ENCODE measurements around the gene PTPRT.

The PTPRT gene

GRCh38 chr20:42742926-42743325, 446.8 kb downstream of the PTPRT start:
- Histone ChIP-seq H3K4me3 (ENCODE audit: low read length) (no peak overlapping the region), H3K9me3 (ENCODE audit: control insufficient read depth, low read length) (peaks cover 2% of the 10 kb centered on the region), H3K36me3 (ENCODE audit: control insufficient read depth, insufficient read depth, low read length, severe bottlenecking) (no peaks in the 10 kb centered on the region), H3K27me3 (replicated peaks; ENCODE audit: control insufficient read depth, insufficient read depth, low read length) (peaks cover 2% of the 10 kb centered on the region), H3K4me1 (ENCODE audit: control insufficient read depth, insufficient read depth, low read length) (no peaks in the 10 kb centered on the region), H3K9ac (ENCODE audit: low read length) (no peak overlapping the region)
- DNase-seq (ENCODE audit: low read depth): no peak

DNA sequence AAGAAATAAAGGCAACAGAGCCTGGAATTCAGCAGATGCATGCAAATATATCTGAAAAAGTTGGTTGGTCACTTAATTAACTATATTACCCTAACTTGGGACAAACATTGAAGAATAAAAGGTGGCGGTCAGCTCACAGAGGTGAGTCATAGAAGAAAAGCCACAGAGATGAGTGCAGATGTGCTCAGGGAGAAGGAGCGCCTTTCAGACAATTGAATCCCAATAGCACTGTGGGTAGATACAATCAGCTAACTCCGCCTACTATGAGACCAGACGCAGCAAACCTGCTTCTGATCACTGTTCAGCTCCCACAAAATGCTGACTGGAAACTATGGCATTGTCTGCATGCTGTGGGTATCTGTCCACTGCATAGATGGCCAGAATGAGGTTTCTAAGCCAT, 447.8 kb downstream of the PTPRT start:
- DNase-seq (ENCODE audit: low read depth): no peak
- Histone ChIP-seq H3K27me3 (replicated peaks; ENCODE audit: control insufficient read depth, insufficient read depth, low read length) (peaks cover 2% of the 10 kb centered on the region), H3K9ac (ENCODE audit: low read length) (no peak overlapping the region), H3K9me3 (ENCODE audit: control insufficient read depth, low read length) (peaks cover 2% of the 10 kb centered on the region), H3K36me3 (ENCODE audit: control insufficient read depth, insufficient read depth, low read length, severe bottlenecking) (no peaks in the 10 kb centered on the region), H3K4me1 (ENCODE audit: control insufficient read depth, insufficient read depth, low read length) (no peaks in the 10 kb centered on the region), H3K4me3 (ENCODE audit: low read length) (no peak overlapping the region)

GRCh38 chr20:42740226-42740870, 449.4 kb downstream of the PTPRT start:
- no peak overlapping the region for H3K9ac ChIP-seq (ENCODE audit: low read length)
- no peak for DNase-seq (ENCODE audit: low read depth)
- H3K4me3 ChIP-seq (ENCODE audit: low read length): no peak overlapping the region
- no peaks in the 10 kb centered on the region for H3K4me1 ChIP-seq (ENCODE audit: control insufficient read depth, insufficient read depth, low read length)
- no peaks in the 10 kb centered on the region for H3K36me3 ChIP-seq (ENCODE audit: control insufficient read depth, insufficient read depth, low read length, severe bottlenecking)
- H3K27me3 ChIP-seq (replicated peaks; ENCODE audit: control insufficient read depth, insufficient read depth, low read length): peaks cover 2% of the 10 kb centered on the region
- H3K9me3 ChIP-seq (ENCODE audit: control insufficient read depth, low read length): peaks cover 2% of the 10 kb centered on the region

DNA sequence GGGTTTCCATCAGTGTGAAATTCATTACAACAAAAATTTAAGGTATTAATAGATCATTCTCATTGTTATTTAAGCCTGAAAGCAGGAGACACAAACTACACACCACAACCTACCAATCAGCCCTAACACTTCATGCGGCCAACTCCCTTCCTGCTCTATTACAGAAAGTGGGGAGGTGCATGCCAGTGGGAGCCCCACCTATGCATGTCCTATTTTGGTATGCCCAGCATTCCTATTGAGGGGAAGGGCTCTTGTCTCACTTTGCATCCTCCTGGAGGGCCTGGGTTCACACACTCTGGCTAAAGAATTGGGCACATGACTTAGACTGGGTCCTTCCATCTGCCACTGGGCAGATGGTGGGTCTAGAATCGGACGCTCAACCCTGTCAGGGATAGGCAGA, 450.0 kb downstream of the PTPRT start:
- Histone ChIP-seq H3K4me1 (ENCODE audit: control insufficient read depth, insufficient read depth, low read length) (no peaks in the 10 kb centered on the region), H3K27me3 (replicated peaks; ENCODE audit: control insufficient read depth, insufficient read depth, low read length) (peaks cover 2% of the 10 kb centered on the region), H3K36me3 (ENCODE audit: control insufficient read depth, insufficient read depth, low read length, severe bottlenecking) (no peaks in the 10 kb centered on the region), H3K9ac (ENCODE audit: low read length) (no peak overlapping the region), H3K9me3 (ENCODE audit: control insufficient read depth, low read length) (peaks cover 2% of the 10 kb centered on the region), H3K4me3 (ENCODE audit: low read length) (no peak overlapping the region)
- no peak for DNase-seq (ENCODE audit: low read depth)

DNA sequence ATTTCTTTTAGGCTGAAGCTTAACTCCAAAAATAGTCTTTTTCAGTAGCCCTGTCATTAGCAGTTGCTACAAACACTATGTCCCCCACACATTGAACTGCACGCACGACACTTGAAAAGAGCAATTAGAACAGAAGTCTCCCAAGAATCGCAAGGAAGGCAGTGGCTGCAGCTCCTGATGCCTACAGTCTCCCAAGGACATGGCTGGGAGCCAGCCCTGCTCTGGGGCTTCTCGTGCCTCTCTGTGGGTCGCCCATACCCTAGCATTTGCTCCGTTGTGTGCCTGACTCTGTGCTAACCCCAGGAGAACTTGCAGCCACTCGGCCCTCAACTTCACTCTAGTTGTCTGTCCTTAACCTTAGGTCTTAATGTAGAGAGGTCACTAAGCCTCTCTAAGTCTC, 454.2 kb downstream of the PTPRT start:
- H3K9me3 ChIP-seq (ENCODE audit: control insufficient read depth, low read length): peaks cover 2% of the 10 kb centered on the region

GRCh38 chr20:42734660-42735368, 454.9 kb downstream of the PTPRT start:
- H3K36me3 ChIP-seq (ENCODE audit: control insufficient read depth, insufficient read depth, low read length, severe bottlenecking): no peaks in the 10 kb centered on the region
- H3K4me1 ChIP-seq (ENCODE audit: control insufficient read depth, insufficient read depth, low read length): no peaks in the 10 kb centered on the region
- peaks cover 2% of the 10 kb centered on the region for H3K9me3 ChIP-seq (ENCODE audit: control insufficient read depth, low read length)
- peaks cover 3% of the 10 kb centered on the region for H3K27me3 ChIP-seq (replicated peaks; ENCODE audit: control insufficient read depth, insufficient read depth, low read length)
- no peak overlapping the region for H3K4me3 ChIP-seq (ENCODE audit: low read length)
- no peak for DNase-seq (ENCODE audit: low read depth)
- H3K9ac ChIP-seq (ENCODE audit: low read length): no peak overlapping the region

More for the DNA sequence above, 454.2 kb downstream of the PTPRT start:
- Histone ChIP-seq H3K27me3 (replicated peaks; ENCODE audit: control insufficient read depth, insufficient read depth, low read length) (peaks cover 2% of the 10 kb centered on the region), H3K4me1 (ENCODE audit: control insufficient read depth, insufficient read depth, low read length) (no peaks in the 10 kb centered on the region), H3K9ac (ENCODE audit: low read length) (no peak overlapping the region), H3K4me3 (ENCODE audit: low read length) (no peak overlapping the region), H3K36me3 (ENCODE audit: control insufficient read depth, insufficient read depth, low read length, severe bottlenecking) (no peaks in the 10 kb centered on the region)
- DNase-seq (ENCODE audit: low read depth): no peak

DNA sequence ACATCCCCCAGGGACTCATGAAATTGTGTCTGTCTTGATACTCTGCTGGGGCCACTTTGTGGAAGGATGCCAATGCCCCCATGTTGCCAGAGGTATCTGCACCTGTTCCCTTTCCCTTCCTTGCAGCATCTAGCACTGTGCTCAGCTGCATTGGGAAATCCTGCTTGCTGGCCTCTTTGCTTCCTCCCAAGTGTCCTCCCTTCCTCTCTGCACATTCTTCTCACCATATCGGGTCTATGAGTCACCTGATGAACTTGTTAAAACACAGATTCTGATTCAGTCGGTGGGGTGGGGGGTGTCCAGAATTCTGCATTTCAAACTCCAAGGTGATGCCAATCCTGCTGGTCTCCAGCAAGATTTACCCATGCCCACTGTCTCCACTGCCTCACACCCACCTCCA, 467.8 kb downstream of the PTPRT start:
- no peak overlapping the region for H3K9ac ChIP-seq (ENCODE audit: low read length)
- no peak overlapping the region for H3K4me3 ChIP-seq (ENCODE audit: low read length)
- H3K36me3 ChIP-seq (ENCODE audit: control insufficient read depth, insufficient read depth, low read length, severe bottlenecking): no peaks in the 10 kb centered on the region
- no peaks in the 10 kb centered on the region for H3K9me3 ChIP-seq (ENCODE audit: control insufficient read depth, low read length)
- DNase-seq (ENCODE audit: low read depth): no peak
- no peaks in the 10 kb centered on the region for H3K27me3 ChIP-seq (replicated peaks; ENCODE audit: control insufficient read depth, insufficient read depth, low read length)
- no peaks in the 10 kb centered on the region for H3K4me1 ChIP-seq (ENCODE audit: control insufficient read depth, insufficient read depth, low read length)

DNA sequence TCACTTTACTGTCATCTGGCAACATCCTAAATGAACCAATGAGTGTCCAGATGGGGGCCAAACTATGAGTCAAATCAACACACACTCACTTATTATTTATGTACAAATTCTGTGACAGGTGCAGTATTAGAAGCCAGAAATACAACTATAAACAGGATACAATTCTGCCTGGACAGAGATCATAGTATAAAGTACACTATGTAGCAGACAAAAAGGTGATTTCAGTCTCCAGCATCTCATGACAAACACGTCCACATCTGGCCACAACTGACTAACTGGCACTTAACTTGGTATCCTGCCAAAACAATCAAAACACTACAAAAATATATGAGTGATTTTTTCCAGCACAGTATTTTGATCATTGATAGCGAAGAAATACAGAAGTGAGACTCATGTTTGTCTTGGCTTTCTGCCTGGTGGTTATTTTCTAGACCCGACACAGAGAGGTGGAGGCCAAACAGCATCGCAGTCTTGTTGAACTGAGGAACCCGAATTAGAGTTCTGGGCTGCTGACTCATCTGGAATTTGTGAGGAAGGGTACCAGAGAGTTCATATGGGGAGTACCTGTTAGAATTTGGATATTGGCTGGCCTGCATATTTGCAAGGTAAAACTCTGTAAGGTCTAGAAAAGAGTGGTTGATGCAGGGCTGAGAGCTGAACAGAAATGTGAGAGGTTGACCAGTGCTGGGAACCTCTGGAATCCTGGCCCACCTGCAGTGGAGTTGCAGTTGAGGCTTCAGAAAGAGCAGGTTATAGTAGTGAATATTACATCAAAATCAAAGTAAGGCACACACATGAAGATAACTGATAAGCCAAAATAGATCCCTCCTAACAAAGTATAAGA, 475.2 kb downstream of the PTPRT start:
- Histone ChIP-seq H3K4me1 (ENCODE audit: control insufficient read depth, insufficient read depth, low read length) (no peaks in the 10 kb centered on the region), H3K9me3 (ENCODE audit: control insufficient read depth, low read length) (peaks cover 7% of the 10 kb centered on the region), H3K36me3 (ENCODE audit: control insufficient read depth, insufficient read depth, low read length, severe bottlenecking) (no peaks in the 10 kb centered on the region), H3K9ac (ENCODE audit: low read length) (no peak overlapping the region), H3K4me3 (ENCODE audit: low read length) (no peak overlapping the region), H3K27me3 (replicated peaks; ENCODE audit: control insufficient read depth, insufficient read depth, low read length) (no peaks in the 10 kb centered on the region)
- DNase-seq (ENCODE audit: low read depth): no peak

GRCh38 chr20:42708266-42708665, 481.4 kb downstream of the PTPRT start:
- Histone ChIP-seq H3K9ac (ENCODE audit: low read length) (no peak overlapping the region), H3K27me3 (replicated peaks; ENCODE audit: control insufficient read depth, insufficient read depth, low read length) (no peaks in the 10 kb centered on the region), H3K36me3 (ENCODE audit: control insufficient read depth, insufficient read depth, low read length, severe bottlenecking) (no peaks in the 10 kb centered on the region), H3K9me3 (ENCODE audit: control insufficient read depth, low read length) (peaks cover 13% of the 10 kb centered on the region), H3K4me3 (ENCODE audit: low read length) (no peak overlapping the region), H3K4me1 (ENCODE audit: control insufficient read depth, insufficient read depth, low read length) (no peaks in the 10 kb centered on the region)
- DNase-seq (ENCODE audit: low read depth): no peak

- no peak for DNase-seq (ENCODE audit: low read depth)
- Histone ChIP-seq H3K9ac (ENCODE audit: low read length) (no peak overlapping the region), H3K36me3 (ENCODE audit: control insufficient read depth, insufficient read depth, low read length, severe bottlenecking) (no peaks in the 10 kb centered on the region), H3K4me3 (ENCODE audit: low read length) (no peak overlapping the region), H3K4me1 (ENCODE audit: control insufficient read depth, insufficient read depth, low read length) (no peaks in the 10 kb centered on the region), H3K9me3 (ENCODE audit: control insufficient read depth, low read length) (peaks cover 19% of the 10 kb centered on the region), H3K27me3 (replicated peaks; ENCODE audit: control insufficient read depth, insufficient read depth, low read length) (no peaks in the 10 kb centered on the region)
Observed at GRCh38 chr20:42706759-42707158, 482.9 kb downstream of the PTPRT start.

GRCh38 chr20:42705550-42705949, 484.2 kb downstream of the PTPRT start:
- peaks cover 15% of the 10 kb centered on the region for H3K9me3 ChIP-seq (ENCODE audit: control insufficient read depth, low read length)
- DNase-seq (ENCODE audit: low read depth): no peak
- H3K27me3 ChIP-seq (replicated peaks; ENCODE audit: control insufficient read depth, insufficient read depth, low read length): no peaks in the 10 kb centered on the region
- H3K9ac ChIP-seq (ENCODE audit: low read length): no peak overlapping the region
- H3K36me3 ChIP-seq (ENCODE audit: control insufficient read depth, insufficient read depth, low read length, severe bottlenecking): no peaks in the 10 kb centered on the region
- H3K4me3 ChIP-seq (ENCODE audit: low read length): no peak overlapping the region
- no peaks in the 10 kb centered on the region for H3K4me1 ChIP-seq (ENCODE audit: control insufficient read depth, insufficient read depth, low read length)

All from adipocyte (in vitro differentiated cells).